Gastroesophageal sphincter (tissue), 4 donors: ENCODE measurements around the gene E2F3. TPM values are rescaled to one million over a fixed set of nuclear protein-coding genes. Genes with fewer than 3 reads are reported as not detected.
A peak's percentile ranks its signal among the peaks of the same experiment; 100 is the strongest.

Experiments
- ATAC-seq: fragments of 150-250 bp; one replicate; pipeline ENCODE4 v1.9.1; 2016; ENCODE audit warnings: mild to moderate bottlenecking, moderate library complexity
- H3K27ac ChIP-seq, 4 donors: fragments of 200-600 bp; sonication (generic) in 3 of 4; 1 replicate in 3 of 4; 2 replicates in 1 of 4; pipeline ENCODE4 v1.5.1; 2016 to 2019
- H3K27me3 ChIP-seq: fragments of 200-600 bp; sonication (generic); one replicate; pipeline ENCODE4 v1.5.1; 2019
- H3K36me3 ChIP-seq, 2 donors: fragments of 200-600 bp; sonication (generic); one replicate each; pipeline ENCODE4 v1.5.1; 2019; ENCODE audit warnings: control low read depth in 1 of 2
- H3K4me1 ChIP-seq, 3 donors: fragments of 200-600 bp; sonication (generic); 1 replicate in 2 of 3; 2 replicates in 1 of 3; pipeline ENCODE4 v1.5.1; 2016 to 2019; ENCODE audit warnings: control low read depth in 2 of 3
- H3K4me3 ChIP-seq, 2 donors: fragments of 200-600 bp; sonication (generic); one replicate each; pipeline ENCODE4 v1.5.1; 2019; ENCODE audit warnings: mild to moderate bottlenecking in 1 of 2, moderate library complexity in 1 of 2
- H3K9me3 ChIP-seq, 3 donors: fragments of 200-600 bp; sonication (generic); one replicate each; pipeline ENCODE4 v1.5.1; 2017 to 2019; ENCODE audit warnings: control low read depth in 2 of 3
- EP300 ChIP-seq: sonication (generic); formaldehyde crosslinking; IDR thresholded peaks from one replicate; pipeline ENCODE4 v1.6.1; 2017; ENCODE audit warnings: antibody characterized with exemption, mild to moderate bottlenecking
- POLR2A ChIP-seq, 2 donors: fragments of 450-650 bp; IDR thresholded peaks; one replicate each; pipeline ENCODE4 v1.6.1; 2017; ENCODE audit warnings: antibody characterized with exemption in 2 of 2, mild to moderate bottlenecking in 2 of 2, moderate library complexity in 1 of 2
- POLR2AphosphoS5 ChIP-seq: sonication (generic); formaldehyde crosslinking; IDR thresholded peaks from one replicate; pipeline ENCODE4 v1.6.1; 2017; ENCODE audit warnings: antibody characterized with exemption
- WGBS, 2 donors: methylation state at CpG; one replicate each; pipeline ENCODE4 v1.1.5; 2018; ENCODE audit warnings: low coverage in 1 of 2; 5-methylcytosine and 5-hydroxymethylcytosine counted together
- total RNA-seq, 4 donors: library from RNA; depleted of rRNA; stranded (reverse); fragments of >200 nt; gene quantifications; one replicate each; pipeline ENCODE4 v1.1.0, GENCODE V29; 2016
- TF ChIP-seq, protein P1 (sequence below), 4 experiments: fragments of 200-600 bp in 2 of 4; fragments of 450-650 bp in 2 of 4; sonication (generic) in 1 of 4; IDR thresholded peaks; one replicate each; pipeline ENCODE4 v1.5.1; 2017 to 2019; ENCODE audit warnings: antibody characterized with exemption in 4 of 4, mild to moderate bottlenecking in 2 of 4, moderate library complexity in 2 of 4

The E2F3 gene
- total RNA-seq, result 1 to 10 TPM; 3.4 to 6.5 (median 5.2) TPM

DNA sequence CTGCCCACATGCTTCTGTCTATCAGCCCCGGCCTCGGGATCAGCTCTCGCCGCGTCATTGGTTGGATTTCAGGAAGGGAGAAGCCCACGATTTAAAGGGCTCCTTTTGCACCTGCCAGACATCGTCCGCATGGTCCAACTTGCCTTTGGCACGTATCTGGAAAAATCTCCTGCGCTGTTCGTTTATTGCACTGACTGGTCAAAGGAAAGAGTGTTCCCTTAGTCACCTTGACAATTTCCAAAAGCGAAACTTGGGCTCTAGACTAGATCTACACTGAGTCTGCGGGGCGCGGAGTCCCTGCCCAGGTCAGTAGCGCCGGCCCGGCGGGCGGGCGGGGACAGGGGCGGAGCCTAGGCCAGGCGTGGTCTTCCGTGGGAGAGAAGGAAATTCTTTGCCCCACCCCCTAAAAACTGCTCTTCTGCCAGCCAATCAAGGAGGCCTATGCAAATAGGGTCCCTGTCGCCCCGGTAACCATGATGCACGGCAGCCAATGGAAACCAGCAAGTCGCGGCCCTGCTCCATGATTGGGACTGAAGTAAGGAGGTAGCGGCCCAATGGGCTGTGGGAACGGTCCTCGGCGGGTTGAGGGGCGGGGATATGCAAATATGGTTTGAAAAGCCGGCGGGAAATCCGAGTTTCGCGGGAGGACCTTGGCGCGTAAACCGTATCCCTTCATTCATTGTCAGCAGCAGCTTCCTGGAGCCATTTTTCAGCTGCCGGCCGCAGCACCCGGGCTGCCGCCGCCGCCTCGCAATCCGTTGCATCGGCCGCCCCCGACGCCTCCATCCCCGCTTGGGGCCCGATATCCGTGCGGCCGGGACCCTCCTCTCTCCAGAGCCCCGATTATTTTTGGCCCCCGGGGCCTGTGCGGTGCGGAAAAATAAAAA, at the start of gene E2F3:
Gene E2F3, plus strand, starts transcription at position 675 of the 887 bp plus-strand sequence. CDS start 354 bp downstream, outside the sequence.
- H3K27ac ChIP-seq, result peak within 1 kb of the TSS; percentile 16 to 92 (median 86)
- H3K36me3 ChIP-seq, result no peaks in the 10 kb centered on the region
- no peaks in the 10 kb centered on the region for H3K27me3 ChIP-seq
- peaks cover 0 to 19% (median 3%) of the 10 kb centered on the region in 3 donors for H3K4me1 ChIP-seq
- ATAC-seq, result peak; percentile 99
- H3K9me3 ChIP-seq, result no peaks in the 10 kb centered on the region
- peak within 1 kb of the TSS; percentile 64 to 87 for H3K4me3 ChIP-seq
- WGBS, 2 donors, result 0% methylated on average over 16 of the region's 63 CpGs; no CpG with 5 or more reads in 1 of the 2 donors
- TF ChIP-seq, protein P1, sequence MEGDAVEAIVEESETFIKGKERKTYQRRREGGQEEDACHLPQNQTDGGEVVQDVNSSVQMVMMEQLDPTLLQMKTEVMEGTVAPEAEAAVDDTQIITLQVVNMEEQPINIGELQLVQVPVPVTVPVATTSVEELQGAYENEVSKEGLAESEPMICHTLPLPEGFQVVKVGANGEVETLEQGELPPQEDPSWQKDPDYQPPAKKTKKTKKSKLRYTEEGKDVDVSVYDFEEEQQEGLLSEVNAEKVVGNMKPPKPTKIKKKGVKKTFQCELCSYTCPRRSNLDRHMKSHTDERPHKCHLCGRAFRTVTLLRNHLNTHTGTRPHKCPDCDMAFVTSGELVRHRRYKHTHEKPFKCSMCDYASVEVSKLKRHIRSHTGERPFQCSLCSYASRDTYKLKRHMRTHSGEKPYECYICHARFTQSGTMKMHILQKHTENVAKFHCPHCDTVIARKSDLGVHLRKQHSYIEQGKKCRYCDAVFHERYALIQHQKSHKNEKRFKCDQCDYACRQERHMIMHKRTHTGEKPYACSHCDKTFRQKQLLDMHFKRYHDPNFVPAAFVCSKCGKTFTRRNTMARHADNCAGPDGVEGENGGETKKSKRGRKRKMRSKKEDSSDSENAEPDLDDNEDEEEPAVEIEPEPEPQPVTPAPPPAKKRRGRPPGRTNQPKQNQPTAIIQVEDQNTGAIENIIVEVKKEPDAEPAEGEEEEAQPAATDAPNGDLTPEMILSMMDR (IDR thresholded peaks at IDR 0.05), result no peak
- TF ChIP-seq POLR2AphosphoS5, result no peak
- no peak for TF ChIP-seq EP300
- TF ChIP-seq POLR2A (IDR thresholded peaks at IDR 0.05), result no peak

DNA sequence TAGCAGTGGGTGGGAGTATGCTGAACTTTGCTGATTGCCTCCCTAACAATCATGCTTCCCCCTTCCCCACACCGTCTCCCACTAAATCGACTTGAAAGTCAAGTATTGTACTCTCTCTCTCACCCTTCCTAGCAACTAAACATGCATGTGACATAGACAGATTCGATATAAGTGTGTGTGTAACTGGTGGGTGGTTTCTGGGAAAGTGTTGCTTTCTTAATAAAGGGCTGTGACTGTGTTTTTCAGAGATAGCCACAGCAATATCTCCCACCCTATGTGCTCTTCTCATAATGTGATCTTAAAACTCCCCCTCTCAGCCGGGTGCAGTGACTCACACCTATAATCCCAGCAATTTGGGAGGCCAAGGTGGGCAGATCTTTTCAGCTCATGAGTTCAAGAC, 49.3 kb upstream of the E2F3 start:
- 52 to 66% methylated on average over 4 of the region's 4 CpGs for WGBS, 2 donors
- TF ChIP-seq POLR2A (IDR thresholded peaks at IDR 0.05), result no peak
- TF ChIP-seq, protein P1 (IDR thresholded peaks at IDR 0.05), result no peak
- TF ChIP-seq POLR2AphosphoS5, result no peak
- no peak for TF ChIP-seq EP300
- H3K27ac ChIP-seq, result no peak overlapping the region
- no peaks in the 10 kb centered on the region for H3K27me3 ChIP-seq
- H3K4me1 ChIP-seq, result no peaks in the 10 kb centered on the region
- H3K36me3 ChIP-seq, result no peaks in the 10 kb centered on the region
- peaks cover 0 to 15% (median 0%) of the 10 kb centered on the region in 3 donors for H3K9me3 ChIP-seq
- no peak overlapping the region for H3K4me3 ChIP-seq
- ATAC-seq, result no peak

DNA sequence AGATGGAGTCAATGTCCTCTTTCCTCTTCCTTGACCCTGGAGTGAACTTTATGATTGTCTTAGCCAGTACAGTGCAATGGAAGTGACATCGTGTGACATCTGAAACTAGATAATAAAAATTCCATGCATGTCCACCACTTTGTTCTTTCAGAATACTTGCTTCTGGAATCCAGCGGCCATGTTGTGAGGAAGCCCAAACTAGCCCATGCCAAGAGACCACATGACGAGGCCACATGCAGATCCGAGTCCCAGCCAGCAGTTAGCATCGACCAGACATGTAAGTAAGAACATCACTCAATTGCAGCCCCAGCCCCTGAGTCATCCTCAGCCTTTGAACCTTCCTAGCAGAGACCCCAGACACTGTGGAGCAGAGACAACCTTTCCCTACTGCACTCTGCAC, 48.5 kb upstream of the E2F3 start:
- H3K4me1 ChIP-seq, result no peaks in the 10 kb centered on the region
- no peaks in the 10 kb centered on the region for H3K27me3 ChIP-seq
- no peaks in the 10 kb centered on the region for H3K36me3 ChIP-seq
- TF ChIP-seq EP300 (no peak), POLR2AphosphoS5 (no peak), POLR2A (IDR thresholded peaks at IDR 0.05) (no peak)
- TF ChIP-seq, protein P1 (IDR thresholded peaks at IDR 0.05), result no peak
- WGBS, 2 donors, result 85% methylated on average over 5 of the region's 5 CpGs; no CpG with 5 or more reads in 1 of the 2 donors
- H3K4me3 ChIP-seq, result no peak overlapping the region
- ATAC-seq, result no peak
- H3K27ac ChIP-seq, result no peak overlapping the region
- peaks cover 0 to 15% (median 0%) of the 10 kb centered on the region in 3 donors for H3K9me3 ChIP-seq

DNA sequence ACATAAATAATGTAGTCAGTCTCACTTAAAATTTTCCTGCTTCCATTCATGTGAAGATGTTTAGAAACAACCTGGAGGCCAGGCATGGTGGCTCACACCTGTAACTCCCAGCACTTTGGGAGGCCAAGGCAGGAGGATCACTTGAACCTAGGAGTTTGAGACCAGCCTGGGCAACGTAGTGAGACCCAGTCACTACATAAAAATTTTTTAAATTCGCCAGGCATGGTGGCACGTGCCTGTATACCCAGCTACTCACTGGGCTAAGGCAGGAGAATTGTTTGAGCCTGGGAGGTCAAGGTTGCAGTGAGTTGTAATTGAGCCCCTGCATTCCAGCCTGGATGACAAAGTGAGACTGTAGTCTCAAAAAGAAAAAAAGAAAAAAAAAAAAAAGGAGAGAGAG, 47.3 kb upstream of the E2F3 start:
- Histone ChIP-seq H3K27ac (no peak overlapping the region), H3K4me3 (no peak overlapping the region), H3K9me3 (peaks cover 0 to 15% (median 0%) of the 10 kb centered on the region in 3 donors), H3K4me1 (no peaks in the 10 kb centered on the region), H3K36me3 (no peaks in the 10 kb centered on the region), H3K27me3 (no peaks in the 10 kb centered on the region)
- TF ChIP-seq EP300 (no peak), POLR2A (IDR thresholded peaks at IDR 0.05) (no peak), POLR2AphosphoS5 (no peak)
- TF ChIP-seq, protein P1 (IDR thresholded peaks at IDR 0.05), result no peak
- WGBS, 2 donors, result 67% methylated on average over 2 of the region's 3 CpGs; no CpG with 5 or more reads in 1 of the 2 donors
- no peak for ATAC-seq
